Neural cell (in vitro differentiated cells): ENCODE data around the gene OTOA.

Experiments
- CTCF ChIP-seq: fragments of 450-650 bp; IDR thresholded peaks from 2 replicates; pipeline ENCODE4 v1.5.1; 2014; ENCODE audit warnings: antibody characterized with exemption, mild to moderate bottlenecking, moderate library complexity; ENCODE audit not compliant: poor library complexity, severe bottlenecking
- EP300 ChIP-seq: fragments of 450-650 bp; conservative IDR thresholded peaks from 2 replicates; pipeline ENCODE4 v1.6.1; 2014; ENCODE audit warnings: antibody characterized with exemption, mild to moderate bottlenecking, moderate library complexity; ENCODE audit not compliant: poor library complexity, severe bottlenecking
- EZH2 ChIP-seq: fragments of 200-600, 300-800 bp; shearing (Covaris generic), sonication (generic); IDR thresholded peaks from 2 replicates; pipeline ENCODE4 v1.6.1; 2014; ENCODE audit warnings: antibody characterized with exemption, low read length, borderline replicate concordance, mild to moderate bottlenecking; ENCODE audit not compliant: insufficient read depth, poor library complexity, severe bottlenecking
- MXI1 ChIP-seq: fragments of 450-650 bp; conservative IDR thresholded peaks from 2 replicates; pipeline ENCODE4 v1.6.1; 2014; ENCODE audit warnings: antibody characterized with exemption, mild to moderate bottlenecking; ENCODE audit not compliant: poor library complexity, severe bottlenecking
- POLR2AphosphoS5 ChIP-seq: IDR thresholded peaks from 2 replicates; pipeline ENCODE4 v1.6.1; 2012
- RAD21 ChIP-seq: fragments of 450-650 bp; conservative IDR thresholded peaks from 2 replicates; pipeline ENCODE4 v1.6.1; 2014; ENCODE audit warnings: antibody characterized with exemption, mild to moderate bottlenecking, moderate library complexity
- REST ChIP-seq: IDR thresholded peaks from 2 replicates; pipeline ENCODE4 v1.6.1; 2012; ENCODE audit warnings: borderline replicate concordance
- SMC3 ChIP-seq: fragments of 450-650 bp; conservative IDR thresholded peaks from 2 replicates; pipeline ENCODE4 v1.6.1; 2014; ENCODE audit warnings: antibody characterized with exemption, mild to moderate bottlenecking, moderate library complexity; ENCODE audit not compliant: poor library complexity
- TAF1 ChIP-seq: IDR thresholded peaks from 2 replicates; pipeline ENCODE4 v1.6.1; 2012; ENCODE audit warnings: low read depth

DNA sequence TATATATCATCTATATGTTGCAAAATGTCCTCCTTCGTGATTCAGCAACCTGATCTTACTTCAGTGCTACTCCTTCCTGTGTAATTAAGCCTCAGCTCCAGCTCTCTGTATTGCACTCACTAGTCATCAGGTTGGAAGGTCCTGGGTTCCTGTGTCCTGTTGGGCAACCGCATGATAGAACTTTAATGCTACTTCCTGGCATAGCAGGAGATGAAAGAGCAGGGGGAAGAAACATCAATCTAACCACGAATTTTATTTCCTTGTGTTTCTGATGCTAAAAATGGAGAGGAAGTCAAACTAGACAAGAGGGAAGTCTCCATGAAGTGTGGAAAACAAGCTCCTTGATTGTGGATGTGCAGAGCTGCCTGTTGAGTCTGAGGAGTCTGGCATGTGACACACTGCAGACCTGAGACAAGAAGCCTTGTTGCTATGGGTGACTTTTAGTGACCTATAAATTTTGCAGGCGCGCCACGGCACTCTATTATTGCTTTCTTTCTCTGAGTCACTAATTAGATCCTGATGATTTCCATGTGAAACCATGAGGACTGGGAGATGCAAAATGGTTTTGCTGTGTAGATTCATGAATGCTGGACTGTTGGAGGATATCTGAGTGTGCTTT, 37.0 kb upstream of the OTOA start:
- no peak for TF ChIP-seq CTCF
- TF ChIP-seq RAD21 = no peak
- no peak for TF ChIP-seq SMC3
- TF ChIP-seq POLR2AphosphoS5 = no peak
- no peak for TF ChIP-seq TAF1
- no peak for TF ChIP-seq MXI1
- no peak for TF ChIP-seq EP300
- TF ChIP-seq EZH2 = no peak
- TF ChIP-seq REST = no peak
